Measurements from ENCODE around the gene OR5M3. TPM values are rescaled to one million over a fixed set of nuclear protein-coding genes. Genes with fewer than 3 reads are reported as not detected.

OR5M3 gene
- total and polyA plus RNA-seq, 12 donors: not detected

DNA sequence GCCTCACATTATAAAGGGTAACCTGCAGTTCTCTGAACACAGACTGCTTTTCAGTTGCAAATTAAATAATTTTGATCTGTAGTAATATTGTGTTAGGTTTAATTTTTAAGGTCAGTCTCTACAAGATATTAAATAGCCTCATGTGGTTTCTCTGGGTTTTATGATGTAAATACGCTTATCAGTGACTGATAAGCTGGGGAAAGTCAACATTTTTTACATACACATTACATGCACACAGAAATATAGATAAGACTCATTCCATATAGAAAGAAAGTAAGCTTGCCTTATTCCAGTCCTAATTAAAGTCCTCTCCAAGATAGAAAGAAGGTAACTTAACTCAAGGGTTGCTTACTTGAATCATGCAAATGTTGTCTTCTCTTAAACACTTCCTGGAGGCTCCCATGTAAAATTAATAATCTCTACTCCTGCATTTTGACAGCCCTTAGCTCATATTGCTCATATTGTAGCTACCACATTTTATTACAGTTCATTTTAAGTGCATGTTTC lies 1.6 kb upstream of the OR5M3 start:
- Histone ChIP-seq H3K9me3 (replicated peaks in 1 of 3) (no peaks in the 10 kb centered on the region), H3K4me1 (replicated peaks in 1 of 2) (no peaks in the 10 kb centered on the region), H3K27me3 (no peaks in the 10 kb centered on the region), H3K36me3 (replicated peaks in 1 of 2) (no peaks in the 10 kb centered on the region), H3K27ac (no peak overlapping the region), H3K4me3 (no peak overlapping the region)
- no peak for TF ChIP-seq POLR2A (IDR thresholded peaks at IDR 0.05)
- TF ChIP-seq, protein P1, sequence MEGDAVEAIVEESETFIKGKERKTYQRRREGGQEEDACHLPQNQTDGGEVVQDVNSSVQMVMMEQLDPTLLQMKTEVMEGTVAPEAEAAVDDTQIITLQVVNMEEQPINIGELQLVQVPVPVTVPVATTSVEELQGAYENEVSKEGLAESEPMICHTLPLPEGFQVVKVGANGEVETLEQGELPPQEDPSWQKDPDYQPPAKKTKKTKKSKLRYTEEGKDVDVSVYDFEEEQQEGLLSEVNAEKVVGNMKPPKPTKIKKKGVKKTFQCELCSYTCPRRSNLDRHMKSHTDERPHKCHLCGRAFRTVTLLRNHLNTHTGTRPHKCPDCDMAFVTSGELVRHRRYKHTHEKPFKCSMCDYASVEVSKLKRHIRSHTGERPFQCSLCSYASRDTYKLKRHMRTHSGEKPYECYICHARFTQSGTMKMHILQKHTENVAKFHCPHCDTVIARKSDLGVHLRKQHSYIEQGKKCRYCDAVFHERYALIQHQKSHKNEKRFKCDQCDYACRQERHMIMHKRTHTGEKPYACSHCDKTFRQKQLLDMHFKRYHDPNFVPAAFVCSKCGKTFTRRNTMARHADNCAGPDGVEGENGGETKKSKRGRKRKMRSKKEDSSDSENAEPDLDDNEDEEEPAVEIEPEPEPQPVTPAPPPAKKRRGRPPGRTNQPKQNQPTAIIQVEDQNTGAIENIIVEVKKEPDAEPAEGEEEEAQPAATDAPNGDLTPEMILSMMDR (IDR thresholded peaks at IDR 0.05): no peak
- no peak for DNase-seq
- WGBS, 4 donors: 53 to 63% (median 59%) methylated on average over 1 of the region's 1 CpG
- intact Hi-C loops (cut with DNase I): no loop called here

DNA sequence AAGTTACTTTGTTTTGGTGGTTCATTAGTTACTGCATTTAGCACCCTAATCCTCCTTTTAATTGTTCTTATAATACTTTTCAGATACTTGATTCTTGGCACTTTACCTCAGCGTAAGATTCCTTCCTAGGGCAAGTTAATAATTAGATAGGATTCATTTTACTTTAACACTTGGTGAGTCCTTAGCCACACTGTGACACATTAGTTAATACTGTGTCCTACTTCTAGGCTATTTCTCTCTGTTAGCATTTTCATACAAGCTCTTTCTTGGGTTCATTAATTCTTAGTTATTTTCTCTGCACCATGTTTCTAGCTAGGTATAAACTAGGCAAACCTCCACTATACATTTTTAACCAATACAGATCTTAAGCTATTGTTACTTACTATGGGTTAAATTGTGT lies 16.1 kb downstream of the OR5M3 start:
- no peak for DNase-seq
- intact Hi-C loops (cut with DNase I): no loop called here
- TF ChIP-seq, protein P1 (IDR thresholded peaks at IDR 0.05): no peak
- TF ChIP-seq POLR2A (IDR thresholded peaks at IDR 0.05): no peak
- H3K4me3 ChIP-seq: no peak overlapping the region
- no peaks in the 10 kb centered on the region for H3K9me3 ChIP-seq (replicated peaks in 1 of 3)
- H3K4me1 ChIP-seq (replicated peaks in 1 of 2): no peaks in the 10 kb centered on the region
- no peaks in the 10 kb centered on the region for H3K36me3 ChIP-seq (replicated peaks in 1 of 2)
- no peaks in the 10 kb centered on the region for H3K27me3 ChIP-seq
- WGBS, 4 donors: 82 to 100% (median 91%) methylated on average over 1 of the region's 1 CpG
- no peak overlapping the region for H3K27ac ChIP-seq

DNA sequence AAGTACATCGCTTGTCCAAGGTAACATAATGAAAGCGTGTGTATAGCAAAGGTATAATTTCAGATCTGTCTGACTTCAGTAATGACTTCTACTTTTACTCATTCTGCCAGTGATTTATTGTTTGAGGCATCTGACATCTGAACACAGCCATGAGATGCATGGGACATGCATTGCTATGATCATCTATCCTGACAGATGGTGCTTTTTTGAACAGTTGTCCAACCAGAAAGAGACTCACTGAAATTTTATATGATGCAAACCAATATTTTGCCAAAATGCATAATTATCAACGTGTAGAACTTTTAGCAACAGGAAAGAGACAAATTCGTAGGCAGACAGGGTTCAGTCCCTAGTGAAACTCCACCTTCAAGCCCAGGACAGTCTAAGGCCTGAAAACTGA lies 19.6 kb downstream of the OR5M3 start:
- DNase-seq: no peak
- Histone ChIP-seq H3K27me3 (no peaks in the 10 kb centered on the region), H3K4me1 (replicated peaks in 1 of 2) (no peaks in the 10 kb centered on the region), H3K36me3 (replicated peaks in 1 of 2) (no peaks in the 10 kb centered on the region), H3K27ac (no peak overlapping the region), H3K9me3 (replicated peaks in 1 of 3) (no peaks in the 10 kb centered on the region), H3K4me3 (no peak overlapping the region)
- 60 to 66% (median 64%) methylated on average over 4 of the region's 4 CpGs for WGBS, 4 donors
- intact Hi-C loops (cut with DNase I): no loop called here
- TF ChIP-seq POLR2A (IDR thresholded peaks at IDR 0.05): no peak
- TF ChIP-seq, protein P1 (IDR thresholded peaks at IDR 0.05): no peak

Other genes with a start within 250 kb of the OR5M3 start
- not detected for gene OR5T2, start 239.1 kb downstream of the OR5M3 start, total RNA-seq
- gene OR5T2, start 239.1 kb downstream of the OR5M3 start, polyA plus RNA-seq: not detected
- gene OR5T3, start 221.1 kb downstream of the OR5M3 start, total RNA-seq: not detected
- not detected for gene OR5T3, start 221.1 kb downstream of the OR5M3 start, polyA plus RNA-seq
- gene OR5T1, start 199.2 kb downstream of the OR5M3 start, total RNA-seq: not detected
- gene OR5T1, start 199.2 kb downstream of the OR5M3 start, polyA plus RNA-seq: not detected
- not detected for gene OR8H1, start 181.1 kb downstream of the OR5M3 start, total RNA-seq
- gene OR8H1, start 181.1 kb downstream of the OR5M3 start, polyA plus RNA-seq: not detected
- not detected for gene OR8K3, start 158.2 kb downstream of the OR5M3 start, total RNA-seq
- not detected for gene OR8K3, start 158.2 kb downstream of the OR5M3 start, polyA plus RNA-seq
- gene OR8K1, start 127.3 kb downstream of the OR5M3 start, total RNA-seq: not detected
- gene OR8K1, start 127.3 kb downstream of the OR5M3 start, polyA plus RNA-seq: not detected
- gene OR8J1, start 119.1 kb downstream of the OR5M3 start, total RNA-seq: not detected
- gene OR8J1, start 119.1 kb downstream of the OR5M3 start, polyA plus RNA-seq: not detected
- gene OR8U1, start 97.7 kb downstream of the OR5M3 start, total RNA-seq: not detected
- not detected for gene OR8U1, start 97.7 kb downstream of the OR5M3 start, polyA plus RNA-seq
- gene OR5AL1, start 60.7 kb downstream of the OR5M3 start, total RNA-seq: not detected
- not detected for gene OR5AL1, start 60.7 kb downstream of the OR5M3 start, polyA plus RNA-seq
- not detected for gene OR5M8, start 18.0 kb upstream of the OR5M3 start, total RNA-seq
- not detected for gene OR5M8, start 18.0 kb upstream of the OR5M3 start, polyA plus RNA-seq
- not detected for gene OR5M11, start 69.9 kb upstream of the OR5M3 start, total RNA-seq
- not detected for gene OR5M11, start 69.9 kb upstream of the OR5M3 start, polyA plus RNA-seq
- not detected for gene OR5M10, start 104.4 kb upstream of the OR5M3 start, total RNA-seq
- not detected for gene OR5M10, start 104.4 kb upstream of the OR5M3 start, polyA plus RNA-seq
- gene OR5M1, start 141.5 kb upstream of the OR5M3 start, total RNA-seq: not detected
- not detected for gene OR5M1, start 141.5 kb upstream of the OR5M3 start, polyA plus RNA-seq
- not detected for gene OR5AP2, start 169.1 kb upstream of the OR5M3 start, total RNA-seq
- gene OR5AP2, start 169.1 kb upstream of the OR5M3 start, polyA plus RNA-seq: not detected
- gene OR5AR1, start 190.3 kb upstream of the OR5M3 start, total RNA-seq: not detected
- gene OR5AR1, start 190.3 kb upstream of the OR5M3 start, polyA plus RNA-seq: not detected
- gene OR9G1, start 225.7 kb upstream of the OR5M3 start, total RNA-seq: not detected
- not detected for gene OR9G1, start 225.7 kb upstream of the OR5M3 start, polyA plus RNA-seq